M059J (cell line): Measurements from ENCODE around the gene FBXO11. TPM values are rescaled to one million over a fixed set of nuclear protein-coding genes. Genes with fewer than 3 reads are reported as not detected.
"Not testable (repeated sequence)": the region's sequence is repeated elsewhere in the genome, so short reads cannot be mapped to it uniquely, and the experiment has no call there.

ENCODE experiments used
- DNase-seq: peaks from one replicate; pipeline ENCODE4 v3.0.0-alpha.2; 2012; ENCODE audit warnings: low read depth
- total RNA-seq: library from RNA; depleted of rRNA; stranded (reverse); fragments of >200 nt; shearing (Covaris generic); gene quantifications from 2 replicates; pipeline ENCODE4 v1.2.3, GENCODE V29; 2014; rRNA removed

FBXO11 gene
- total RNA-seq = 14.9 and 28.3 TPM in 2 replicates

DNA sequence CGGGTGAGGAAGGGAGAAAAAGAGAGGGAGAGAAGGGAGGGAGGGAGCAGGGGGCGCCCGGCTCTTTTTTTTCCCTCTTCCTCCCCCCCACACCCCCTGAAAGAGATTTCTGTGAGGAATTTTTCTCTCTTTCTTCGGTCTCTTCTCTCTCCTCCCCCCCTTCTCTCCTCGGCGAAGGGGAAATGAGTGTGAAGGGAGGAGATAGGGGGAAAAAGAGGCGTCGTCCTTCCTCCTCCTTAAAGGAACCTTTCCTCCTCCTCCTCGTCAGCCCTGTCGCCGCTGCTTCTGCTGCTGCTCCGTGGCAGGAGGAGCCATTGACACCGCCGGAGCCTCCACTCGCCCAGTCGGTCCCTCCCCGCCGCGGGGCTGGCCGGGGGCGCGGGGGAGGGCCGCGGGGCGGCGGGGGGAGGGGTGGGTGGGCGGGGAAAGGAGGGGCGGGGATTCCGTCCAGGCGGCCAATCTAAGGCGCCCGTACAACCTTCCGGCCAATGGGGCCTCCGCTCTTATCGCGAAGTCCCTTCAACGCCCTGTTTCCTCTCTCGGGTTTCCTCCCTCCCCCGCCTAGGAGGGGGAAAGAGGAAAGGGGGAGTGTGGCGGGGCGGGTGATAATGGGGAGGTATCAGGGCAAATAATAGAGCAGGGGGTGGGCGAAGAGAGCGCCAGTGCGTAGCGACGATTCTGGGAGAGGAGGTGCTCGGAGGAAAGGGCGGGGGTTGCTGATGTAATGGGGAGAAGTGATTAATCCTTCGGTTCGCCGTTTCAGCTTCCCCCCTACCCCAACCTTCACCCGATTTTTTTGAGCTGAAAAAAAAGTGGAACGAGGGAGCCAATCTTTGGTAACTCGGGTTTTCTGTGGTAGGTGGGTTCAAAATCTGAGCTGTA, at the start of gene FBXO11:
FBXO11 (minus strand) TSS at position 342 of the 882 bp plus-strand sequence. CDS start 778 bp downstream, outside the sequence.
- peak; percentile 98 for DNase-seq

DNA sequence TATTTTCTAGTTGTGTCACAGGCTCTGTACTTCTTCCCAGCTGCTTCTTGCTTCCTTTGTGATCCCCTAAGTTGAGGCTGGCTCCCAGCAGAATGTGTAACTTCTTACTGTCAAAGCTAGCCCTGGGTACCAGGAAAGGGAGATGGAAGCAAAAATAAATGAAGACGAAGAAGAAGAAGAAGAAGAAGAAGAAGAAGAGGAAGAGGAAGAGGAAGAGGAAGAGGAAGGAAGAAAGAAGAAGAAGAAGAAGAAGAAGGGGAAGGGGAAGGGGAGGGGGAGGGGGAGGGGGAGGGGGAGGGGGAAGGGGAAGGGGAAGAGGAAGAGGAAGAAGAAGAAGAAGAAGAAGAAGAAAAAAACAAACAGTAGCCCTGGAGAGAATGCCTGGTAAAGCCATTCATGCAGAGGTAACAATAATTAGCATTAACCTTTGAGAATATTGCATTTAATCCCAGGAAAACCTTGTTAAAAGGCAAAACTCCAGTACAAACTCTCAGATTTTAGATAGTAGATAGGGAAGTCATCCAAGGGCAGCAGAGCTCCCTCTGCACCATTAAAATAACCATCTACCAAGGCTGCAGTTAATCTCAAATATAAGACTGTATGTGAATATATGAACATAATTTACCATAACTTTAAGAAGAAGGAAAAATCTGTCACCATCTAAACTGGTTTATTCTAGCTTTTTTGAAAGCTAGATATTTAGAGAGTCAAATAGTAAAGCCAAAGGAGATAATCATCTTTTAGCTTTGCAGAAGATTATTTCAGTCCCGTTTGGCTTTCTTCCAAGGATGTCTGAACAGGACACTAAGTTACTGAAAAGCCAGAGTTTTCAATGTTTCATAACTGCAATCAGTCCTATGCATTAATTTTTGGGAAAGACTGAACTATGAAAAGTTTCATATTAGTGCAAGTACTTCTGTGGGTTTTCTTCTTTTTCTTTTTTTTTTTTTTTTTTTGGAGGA, 44.3 kb upstream of the FBXO11 start:
- no peak for DNase-seq

DNA sequence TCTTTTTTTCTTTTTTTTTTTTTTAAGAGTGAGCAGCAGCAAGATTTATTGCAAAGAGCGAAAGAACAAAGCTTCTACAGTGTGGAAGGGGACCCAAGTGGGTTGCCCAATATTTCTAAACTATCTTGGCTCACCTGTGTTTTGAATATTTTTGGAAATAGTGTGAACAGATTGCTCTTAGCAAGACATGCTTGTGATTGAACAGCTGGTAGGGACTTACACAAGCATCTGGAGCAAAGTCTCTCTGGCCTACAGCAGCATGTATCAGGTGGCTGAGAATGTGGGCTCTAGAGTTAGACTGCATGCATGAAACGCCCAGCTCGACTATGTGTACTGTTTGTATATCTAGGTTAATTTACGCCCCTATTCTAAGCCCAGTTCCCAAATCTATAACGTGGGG, 40.3 kb upstream of the FBXO11 start:
- no peak for DNase-seq

DNA sequence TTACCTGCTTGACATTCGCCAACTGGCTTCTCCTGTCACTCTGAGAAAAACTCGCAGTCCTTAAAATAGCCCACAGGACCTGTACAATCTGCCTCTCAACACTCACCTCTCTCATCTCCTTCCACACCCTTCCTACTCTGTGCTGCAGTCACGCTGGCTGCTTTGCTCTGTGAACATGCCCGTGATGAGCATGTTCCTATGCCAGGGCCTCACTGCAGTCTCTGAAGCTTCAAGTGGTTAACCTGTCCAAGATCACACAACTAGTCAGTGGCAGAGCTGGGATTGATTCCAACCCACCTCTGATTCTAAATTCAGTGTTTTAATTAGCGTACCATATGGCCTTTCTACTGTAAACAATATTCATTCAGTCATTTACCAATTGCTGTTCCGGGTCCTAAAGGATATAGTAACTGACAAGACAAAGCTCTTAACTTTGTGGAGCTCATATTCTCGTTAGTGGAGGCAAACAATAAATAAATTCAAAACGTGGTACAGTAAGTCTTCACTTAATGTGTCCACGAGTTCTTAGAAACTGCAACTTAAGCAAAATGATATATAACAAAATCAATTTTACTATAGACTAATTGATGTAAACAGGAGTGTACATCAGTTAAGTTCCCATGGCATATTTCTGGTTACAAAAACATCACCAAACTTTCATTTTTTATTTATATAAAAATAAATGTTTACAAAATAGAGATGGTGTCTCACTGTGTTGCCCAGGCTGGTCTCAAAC, 38.9 kb upstream of the FBXO11 start:
- DNase-seq = no peak

DNA sequence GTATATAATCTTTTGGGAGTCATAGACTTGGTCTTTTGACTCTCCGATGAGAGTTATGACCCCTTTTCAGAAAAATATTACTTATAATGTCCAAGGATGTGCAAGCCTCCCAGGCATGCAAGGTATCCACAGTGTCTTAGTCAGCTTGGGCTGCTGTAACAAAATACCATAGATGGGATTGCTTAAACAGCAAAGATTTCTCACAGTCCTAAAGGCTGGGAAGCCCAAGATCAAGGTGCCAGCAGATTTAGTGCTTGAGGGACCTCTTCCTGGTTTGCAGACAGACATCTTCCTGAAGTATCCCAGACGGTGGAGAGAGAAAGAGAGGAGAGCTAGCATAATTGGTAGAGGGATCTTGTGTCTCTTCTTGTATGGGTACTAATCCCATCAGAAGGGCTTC, 35.6 kb upstream of the FBXO11 start:
- no peak for DNase-seq

DNA sequence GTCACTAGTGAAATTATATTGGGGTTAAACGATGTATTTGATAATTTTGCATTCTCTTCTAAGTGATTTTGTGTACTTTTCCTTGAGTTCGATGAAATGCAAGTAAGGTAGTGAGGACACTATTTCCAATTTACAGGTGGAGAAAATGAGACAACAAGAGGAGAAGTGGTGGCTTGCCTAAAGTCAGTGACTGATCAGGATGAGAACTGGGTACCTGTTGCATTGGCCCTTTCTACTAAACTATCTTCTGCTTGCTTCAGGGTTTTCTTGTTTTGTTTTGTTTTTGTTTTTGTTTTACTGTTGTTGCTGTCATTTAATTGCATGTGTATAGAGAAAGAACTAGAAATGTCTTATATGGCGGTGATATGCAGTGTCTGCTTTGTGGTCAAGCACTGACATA, 31.4 kb upstream of the FBXO11 start:
- DNase-seq = no peak

DNA sequence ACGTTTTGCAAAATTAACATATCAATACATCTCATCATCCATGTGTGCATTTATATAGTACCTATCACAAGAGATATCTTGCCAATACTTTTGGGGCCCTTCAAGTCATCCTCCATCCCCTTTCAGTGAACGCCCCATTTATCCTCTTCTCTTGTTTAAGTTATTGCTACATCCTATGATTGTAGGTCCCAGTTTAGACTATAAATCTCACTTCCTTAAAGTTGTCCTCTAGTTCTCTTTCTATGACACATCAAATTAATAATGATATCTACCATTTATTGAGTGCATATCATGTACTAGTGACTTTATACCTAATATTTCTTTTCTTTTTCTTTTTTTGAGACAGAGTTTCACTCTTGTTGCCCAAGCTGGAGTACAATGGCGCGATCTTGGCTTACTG, 28.8 kb upstream of the FBXO11 start:
- no peak for DNase-seq

DNA sequence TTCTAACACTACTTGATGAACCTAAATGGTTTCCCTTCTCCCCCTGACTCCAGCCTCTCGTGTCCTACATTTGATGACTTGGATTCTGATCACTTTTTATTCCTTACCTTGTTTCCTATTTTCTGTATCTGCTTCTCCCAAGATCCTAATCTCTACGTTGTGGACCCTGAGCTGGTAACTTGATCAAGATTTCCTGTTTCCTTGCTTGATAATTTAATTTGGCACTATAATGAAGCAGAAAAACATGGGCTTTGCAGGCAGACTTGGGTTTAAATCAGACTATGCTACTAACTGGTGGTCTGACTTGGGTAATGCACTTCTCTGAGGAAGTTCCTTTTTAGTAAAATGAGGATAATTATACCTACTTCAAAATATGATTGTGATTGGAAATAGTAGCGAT, 11.7 kb upstream of the FBXO11 start:
- DNase-seq = no peak

DNA sequence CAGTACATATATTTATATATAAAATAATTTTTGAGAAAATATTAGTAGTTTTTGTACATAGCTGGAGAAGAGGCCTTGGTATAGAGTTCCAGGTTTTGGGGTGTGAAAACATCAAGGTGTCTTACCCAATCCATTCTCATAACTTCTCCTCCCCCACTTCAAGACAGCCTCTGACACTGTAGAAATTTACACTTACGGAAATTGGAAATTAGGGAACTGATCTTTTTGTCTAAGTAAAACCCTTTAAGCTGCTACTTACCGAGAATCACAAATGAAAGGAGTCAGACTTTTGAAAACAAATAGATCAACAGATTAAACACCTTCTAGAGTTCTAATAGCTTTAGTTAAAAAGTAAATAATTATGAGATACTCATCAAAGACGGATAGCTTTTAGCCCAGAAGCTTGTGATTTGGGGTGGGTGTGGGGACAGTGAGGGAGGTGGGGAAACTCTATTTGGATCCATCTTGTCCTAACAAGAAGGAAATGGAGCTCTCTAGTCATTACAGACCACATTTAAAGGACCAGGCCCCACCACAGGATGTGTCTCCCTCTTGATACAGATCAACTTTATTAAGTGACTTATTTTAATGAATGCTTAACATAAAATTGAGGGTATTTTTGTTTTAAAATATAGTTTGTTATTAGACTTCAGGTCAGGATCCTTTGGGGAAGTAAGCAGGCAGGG, 11.1 kb upstream of the FBXO11 start:
- no peak for DNase-seq

DNA sequence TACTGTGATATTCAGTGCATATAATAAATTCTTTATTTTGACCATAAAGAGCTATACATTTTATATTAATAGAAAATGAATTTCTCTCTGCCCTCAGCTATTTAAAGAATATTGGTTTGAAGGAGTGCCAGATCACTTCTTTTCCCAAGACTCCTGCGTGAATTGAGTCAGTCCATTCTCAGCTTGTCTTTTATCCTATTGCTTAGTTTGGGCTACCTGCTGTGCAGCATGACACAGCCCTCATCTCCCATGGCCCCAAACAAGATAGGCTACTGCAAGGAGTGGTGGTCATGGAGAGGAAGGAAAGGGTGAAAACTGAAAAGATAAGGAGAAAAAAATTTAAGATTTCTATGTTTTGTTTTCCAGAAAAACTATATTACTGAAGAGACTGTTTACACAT, 10.1 kb upstream of the FBXO11 start:
- no peak for DNase-seq

DNA sequence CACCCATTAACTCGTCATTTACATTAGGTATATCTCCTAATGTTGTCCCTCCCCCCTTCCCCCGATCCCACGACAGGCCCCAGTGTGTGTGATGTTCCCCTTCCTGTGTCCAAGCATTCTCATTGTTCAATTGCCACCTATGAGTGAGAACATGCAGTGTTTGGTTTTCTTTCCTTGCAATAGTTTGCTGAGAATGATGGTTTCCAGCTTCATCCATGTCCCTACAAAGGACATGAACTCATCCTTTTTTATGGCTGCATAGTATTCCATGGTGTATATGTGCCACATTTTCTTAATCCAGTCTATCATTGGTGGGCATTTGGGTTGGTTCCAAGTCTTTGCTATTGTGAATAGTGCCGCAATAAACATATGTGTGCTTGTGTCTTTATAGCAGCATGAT, 4.4 kb upstream of the FBXO11 start:
- not testable (repeated sequence) for DNase-seq

DNA sequence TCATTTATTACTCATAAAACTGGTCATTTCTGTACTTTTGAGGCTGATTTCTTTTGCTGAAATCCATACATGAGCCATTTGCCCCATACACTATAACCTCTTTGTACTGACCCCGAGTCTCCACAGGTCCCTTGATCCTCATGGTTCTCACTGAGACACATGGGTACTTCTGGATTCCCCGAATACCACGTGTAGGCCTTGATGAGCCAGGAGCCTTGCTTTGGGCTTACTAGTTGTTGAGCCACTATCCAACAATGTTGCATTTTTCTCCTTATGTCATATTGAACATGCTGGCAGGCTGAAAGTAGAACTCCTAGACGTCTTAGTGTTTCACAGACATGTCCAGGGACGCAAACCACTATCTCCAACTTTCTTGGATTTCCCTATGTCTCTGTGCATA, 2.4 kb upstream of the FBXO11 start:
- no peak for DNase-seq

DNA sequence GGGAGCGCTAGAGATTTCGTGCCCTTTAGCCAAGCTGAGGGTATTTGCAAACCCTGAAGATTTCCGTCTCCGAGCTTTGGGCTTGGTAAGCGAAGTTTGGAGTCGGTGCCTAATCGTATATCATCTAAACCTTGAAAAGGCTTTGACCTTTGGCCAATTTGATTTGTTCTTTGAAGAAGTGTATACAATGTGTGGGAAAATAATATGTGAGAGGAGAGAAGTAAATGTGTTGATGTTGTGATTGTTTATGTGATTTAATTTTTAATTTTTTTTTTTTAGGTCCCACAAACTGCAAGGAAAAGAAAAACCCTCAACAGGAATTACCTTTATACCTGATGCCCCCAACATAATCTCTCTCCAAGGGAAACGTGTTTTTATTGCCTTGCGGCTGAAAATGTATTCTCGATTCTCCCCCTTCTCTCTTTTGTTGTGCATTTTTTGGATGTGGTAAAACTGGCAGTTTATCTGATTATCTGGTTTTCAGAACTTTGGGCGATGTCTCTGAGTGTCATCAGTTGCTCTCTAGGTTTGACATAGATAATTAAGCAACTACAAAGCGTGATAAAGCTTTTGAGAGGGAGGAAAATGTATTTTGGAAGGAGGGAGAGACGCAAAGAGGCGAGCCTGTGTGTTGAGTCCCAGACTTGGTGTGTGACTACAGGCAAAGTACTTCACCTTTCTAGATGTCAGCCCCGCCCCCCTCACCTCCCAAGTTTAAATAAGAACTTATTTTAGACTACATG, 912 bp upstream of the FBXO11 start:
- no peak for DNase-seq

DNA sequence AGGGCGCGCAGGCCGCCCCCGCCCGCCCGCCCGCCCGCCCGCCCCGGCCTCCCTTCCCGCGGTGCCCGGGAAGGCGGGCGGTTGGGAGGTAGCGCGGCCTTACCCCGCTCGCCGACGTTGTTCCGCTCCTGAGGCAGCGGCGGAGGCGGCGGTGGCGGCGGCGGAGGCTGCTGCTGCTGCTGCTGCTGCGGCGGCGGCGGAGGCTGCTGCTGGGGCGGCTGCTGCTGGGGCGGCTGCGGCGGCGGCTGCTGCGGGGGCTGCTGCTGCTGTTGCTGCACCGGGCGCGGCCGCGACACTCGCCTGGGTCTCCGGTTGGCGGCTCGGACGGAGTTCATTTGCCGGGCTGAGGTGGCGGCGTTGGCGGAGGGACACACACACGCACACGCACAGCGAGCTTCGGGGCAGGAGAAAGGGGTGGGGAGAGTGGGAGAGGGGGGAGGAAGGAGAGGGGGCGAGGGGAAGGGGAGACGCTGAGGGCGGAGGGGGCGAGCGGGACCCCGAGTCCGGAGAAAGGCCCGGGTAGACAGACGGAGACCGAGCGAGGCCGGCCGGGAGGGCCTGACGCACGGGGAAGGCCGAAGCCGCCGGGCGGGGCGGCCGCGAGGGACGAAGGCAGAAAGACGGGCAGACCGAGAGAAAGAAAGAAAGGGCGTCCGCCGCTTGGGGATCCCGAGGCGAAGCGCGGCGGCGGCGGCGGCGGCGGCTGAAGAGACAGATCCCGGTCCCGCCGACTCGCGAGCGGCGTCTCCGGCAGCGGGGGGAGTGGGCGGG, 727 bp downstream of the FBXO11 start:
- DNase-seq = peak; percentile 32

DNA sequence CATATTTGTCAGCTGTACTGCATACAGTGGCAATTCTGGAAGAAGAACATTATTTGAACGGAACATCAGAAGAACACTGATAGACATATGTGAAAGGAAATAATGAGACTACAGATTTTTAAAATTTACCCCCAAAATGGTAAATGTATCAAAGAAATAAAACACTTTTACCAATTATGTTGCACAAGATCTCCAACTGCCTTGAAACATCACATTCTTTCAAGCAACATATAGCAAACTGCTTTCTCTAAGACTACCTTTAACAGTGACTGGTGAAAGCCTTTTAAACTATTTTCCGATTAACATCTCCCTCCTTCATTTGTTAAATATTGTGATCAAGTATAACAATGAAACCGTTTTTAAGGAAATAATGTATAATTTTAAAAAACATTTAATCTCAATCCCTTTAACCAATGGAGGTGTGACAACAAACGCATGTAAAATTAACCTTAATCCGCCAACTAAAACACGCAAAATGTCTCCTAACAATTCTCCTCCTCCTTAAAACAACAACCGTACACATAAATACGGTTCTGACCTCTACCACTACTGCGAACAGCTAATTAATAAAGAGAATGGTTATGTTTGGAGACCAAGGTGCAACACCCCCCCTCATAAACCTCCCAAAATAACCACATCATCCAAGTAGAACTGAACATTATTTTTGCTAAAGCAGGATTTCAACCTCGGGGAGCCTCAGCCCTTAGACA, 2.4 kb downstream of the FBXO11 start:
- no peak for DNase-seq

DNA sequence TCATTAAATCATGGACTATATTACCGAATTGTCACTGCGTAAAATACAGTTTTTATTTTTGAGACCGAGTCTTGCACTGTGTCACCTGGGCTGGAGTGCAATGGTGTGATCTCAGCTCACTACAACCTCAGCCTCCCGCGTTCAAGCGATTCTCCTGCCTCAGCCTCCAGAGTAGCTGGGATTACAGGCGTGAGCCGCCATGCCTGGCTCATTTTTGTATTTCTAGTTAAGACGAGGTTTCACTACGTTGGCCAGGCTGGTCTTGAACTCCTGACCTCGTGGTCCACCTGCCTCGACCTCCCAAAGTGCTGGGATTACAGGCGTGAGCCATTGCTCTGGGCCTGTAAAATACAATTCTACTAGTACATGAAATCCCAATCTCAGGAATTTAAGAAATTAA, 4.4 kb downstream of the FBXO11 start:
- DNase-seq = not testable (repeated sequence)

DNA sequence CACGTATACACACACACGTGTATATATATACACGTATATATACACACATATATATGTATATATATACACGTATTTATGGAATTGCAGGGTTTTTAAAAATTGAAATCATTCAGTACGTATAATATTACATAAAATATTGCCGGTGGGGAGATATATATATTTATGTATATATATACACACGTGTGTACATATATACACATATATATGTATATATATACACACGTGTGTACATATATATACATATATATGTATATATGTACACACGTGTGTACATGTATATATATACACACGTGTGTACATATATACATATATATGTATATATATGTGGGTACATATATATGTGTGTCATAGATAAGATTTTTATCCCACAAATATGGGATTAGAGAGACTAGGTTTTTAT, 5.4 kb downstream of the FBXO11 start:
- no peak for DNase-seq

DNA sequence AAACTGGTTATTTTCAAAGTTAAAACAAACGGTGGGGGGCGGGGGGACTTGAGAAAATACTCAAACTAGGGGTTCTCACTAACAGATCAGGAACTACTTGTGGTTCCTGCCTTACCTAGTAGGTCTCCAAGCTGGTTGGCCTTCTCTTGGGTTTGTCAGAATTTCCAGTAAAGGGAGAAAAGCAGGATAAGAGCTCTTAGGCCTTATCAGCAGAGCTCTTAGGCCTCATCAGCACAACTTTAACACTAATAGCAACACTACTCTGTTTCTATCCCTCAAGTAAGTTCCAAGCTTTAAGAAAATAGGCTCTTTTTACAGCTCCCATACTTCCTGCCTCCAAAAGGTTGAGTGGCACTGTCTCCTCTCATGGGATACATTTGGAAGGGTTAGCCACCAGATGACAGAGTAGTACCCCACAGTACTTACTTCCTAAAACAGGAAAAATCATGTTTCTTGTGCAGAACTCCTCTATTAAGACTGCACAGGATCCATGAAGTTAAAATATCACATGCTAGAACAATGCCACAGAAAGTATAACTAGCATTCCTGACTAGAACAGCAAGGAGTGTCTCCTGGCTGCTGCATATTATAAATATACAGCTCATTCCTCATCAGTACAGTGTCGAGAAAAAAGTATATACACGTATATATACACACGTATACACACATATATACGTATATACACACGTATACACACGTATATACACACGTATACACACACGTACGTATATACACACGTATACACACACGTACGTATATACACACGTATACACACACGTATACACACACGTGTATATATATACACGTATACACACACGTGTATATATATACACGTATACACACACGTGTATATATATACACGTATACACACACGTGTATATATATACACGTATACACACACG, 6.1 kb downstream of the FBXO11 start:
- DNase-seq = no peak
